Neural cell (in vitro differentiated cells): ENCODE results near the gene FAM118A. TPM values are rescaled to one million over a fixed set of nuclear protein-coding genes. Genes with fewer than 3 reads are reported as not detected.
"Not testable (repeated sequence)": the region's sequence is repeated elsewhere in the genome, so short reads cannot be mapped to it uniquely, and the experiment has no call there.

ENCODE experiments used
- H2AFZ ChIP-seq: fragments of 200-600, 300-800 bp; sonication (generic), shearing (Covaris generic); 2 replicates; pipeline ENCODE4 v1.6.0; 2014; ENCODE audit warnings: low read depth, mild to moderate bottlenecking, antibody characterized with exemption, low read length, moderate library complexity
- H3F3A ChIP-seq: fragments of 200-600 bp; shearing (Covaris generic); 2 replicates; pipeline ENCODE4 v1.6.1; 2016; ENCODE audit warnings: mild to moderate bottlenecking, moderate library complexity, mixed read lengths, antibody characterized with exemption, low read length; ENCODE audit not compliant: insufficient read depth, poor library complexity, severe bottlenecking
- H3K27ac ChIP-seq: fragments of 200-600, 300-800 bp; sonication (generic), shearing (Covaris generic); 2 replicates; pipeline ENCODE4 v1.5.1; 2014; ENCODE audit warnings: mild to moderate bottlenecking, low read length, moderate library complexity
- H3K27me3 ChIP-seq: fragments of 300-800, 200-600 bp; sonication (generic), shearing (Covaris generic); 2 replicates; pipeline ENCODE4 v1.6.0; 2014; ENCODE audit warnings: mild to moderate bottlenecking, low read depth, low read length, moderate library complexity; ENCODE audit not compliant: insufficient read depth
- H3K36me3 ChIP-seq: fragments of 300-800, 200-600 bp; sonication (generic), shearing (Covaris generic); 2 replicates; pipeline ENCODE4 v1.5.1; 2014; ENCODE audit warnings: mild to moderate bottlenecking, antibody characterized with exemption, low read length, moderate library complexity; ENCODE audit not compliant: insufficient read depth
- H3K4me2 ChIP-seq: fragments of 300-800, 200-600 bp; sonication (generic), shearing (Covaris generic); 2 replicates; pipeline ENCODE4 v1.6.0; 2014; ENCODE audit warnings: mild to moderate bottlenecking, low read length
- H3K4me3 ChIP-seq: fragments of 300-800, 200-600 bp; sonication (generic), shearing (Covaris generic); 2 replicates; pipeline ENCODE4 v1.5.1; 2014; ENCODE audit warnings: mild to moderate bottlenecking, low read length, moderate library complexity
- H3K79me2 ChIP-seq: fragments of 200-600 bp; shearing (Covaris generic); replicated peaks from 2 replicates; pipeline ENCODE4 v1.6.0; 2014; ENCODE audit warnings: mild to moderate bottlenecking, low read length, moderate library complexity; ENCODE audit not compliant: insufficient read depth
- H3K9ac ChIP-seq: fragments of 300-800, 200-600 bp; sonication (generic), shearing (Covaris generic); 2 replicates; pipeline ENCODE4 v1.6.1; 2016; ENCODE audit warnings: mild to moderate bottlenecking, low read length, mixed read lengths
- H3K9me2 ChIP-seq: fragments of 200-600 bp; shearing (Covaris generic); 2 replicates; pipeline ENCODE4 v1.6.1; 2016; ENCODE audit warnings: mild to moderate bottlenecking, low read length, mixed read lengths; ENCODE audit not compliant: insufficient read depth
- H3K9me3 ChIP-seq: fragments of 200-600, 300-800 bp; sonication (generic), shearing (Covaris generic); 2 replicates; pipeline ENCODE4 v1.6.1; 2016; ENCODE audit warnings: mild to moderate bottlenecking, mixed run types, low read length, moderate library complexity, mixed read lengths
- H4K20me1 ChIP-seq: fragments of 200-600 bp; shearing (Covaris generic); 2 replicates; pipeline ENCODE4 v1.6.1; 2016; ENCODE audit warnings: mild to moderate bottlenecking, mixed run types; ENCODE audit not compliant: insufficient read depth
- CTCF ChIP-seq: fragments of 450-650 bp; IDR thresholded peaks from 2 replicates; pipeline ENCODE4 v1.5.1; 2014; ENCODE audit warnings: antibody characterized with exemption, mild to moderate bottlenecking, moderate library complexity; ENCODE audit not compliant: poor library complexity, severe bottlenecking
- EP300 ChIP-seq: fragments of 450-650 bp; conservative IDR thresholded peaks from 2 replicates; pipeline ENCODE4 v1.6.1; 2014; ENCODE audit warnings: antibody characterized with exemption, mild to moderate bottlenecking, moderate library complexity; ENCODE audit not compliant: poor library complexity, severe bottlenecking
- EZH2 ChIP-seq: fragments of 200-600, 300-800 bp; shearing (Covaris generic), sonication (generic); IDR thresholded peaks from 2 replicates; pipeline ENCODE4 v1.6.1; 2014; ENCODE audit warnings: antibody characterized with exemption, low read length, borderline replicate concordance, mild to moderate bottlenecking; ENCODE audit not compliant: insufficient read depth, poor library complexity, severe bottlenecking
- MXI1 ChIP-seq: fragments of 450-650 bp; conservative IDR thresholded peaks from 2 replicates; pipeline ENCODE4 v1.6.1; 2014; ENCODE audit warnings: antibody characterized with exemption, mild to moderate bottlenecking; ENCODE audit not compliant: poor library complexity, severe bottlenecking
- POLR2AphosphoS5 ChIP-seq: IDR thresholded peaks from 2 replicates; pipeline ENCODE4 v1.6.1; 2012
- RAD21 ChIP-seq: fragments of 450-650 bp; conservative IDR thresholded peaks from 2 replicates; pipeline ENCODE4 v1.6.1; 2014; ENCODE audit warnings: antibody characterized with exemption, mild to moderate bottlenecking, moderate library complexity
- REST ChIP-seq: IDR thresholded peaks from 2 replicates; pipeline ENCODE4 v1.6.1; 2012; ENCODE audit warnings: borderline replicate concordance
- SMC3 ChIP-seq: fragments of 450-650 bp; conservative IDR thresholded peaks from 2 replicates; pipeline ENCODE4 v1.6.1; 2014; ENCODE audit warnings: antibody characterized with exemption, mild to moderate bottlenecking, moderate library complexity; ENCODE audit not compliant: poor library complexity
- TAF1 ChIP-seq: IDR thresholded peaks from 2 replicates; pipeline ENCODE4 v1.6.1; 2012; ENCODE audit warnings: low read depth
- polyA plus RNA-seq: library from polyadenylated mRNA; depleted of rRNA; stranded (reverse); fragments of >200 nt; gene quantifications from 2 replicates; pipeline ENCODE4 v1.2.3, GENCODE V29; 2014

FAM118A gene
- polyA plus RNA-seq, 1 donor from 2014 or later = 9.6 TPM

GRCh38 chr22:45324311-45324711 is 14.6 kb downstream of the FAM118A start:
- H3K9me3 ChIP-seq = no peaks in the 10 kb centered on the region
- H3K36me3 ChIP-seq = no peaks in the 10 kb centered on the region
- H3K79me2 ChIP-seq = no peaks in the 10 kb centered on the region
- H3K27ac ChIP-seq = no peak overlapping the region
- no peak overlapping the region for H3K9ac ChIP-seq
- no peak overlapping the region for H3K4me3 ChIP-seq
- no peak overlapping the region for H2AFZ ChIP-seq
- no peaks in the 10 kb centered on the region for H4K20me1 ChIP-seq
- no peaks in the 10 kb centered on the region for H3K9me2 ChIP-seq
- H3K4me2 ChIP-seq = no peak overlapping the region
- H3F3A ChIP-seq = no peaks in the 10 kb centered on the region
- no peak for TF ChIP-seq RAD21
- TF ChIP-seq TAF1 = no peak
- TF ChIP-seq MXI1 = no peak
- no peak for TF ChIP-seq REST
- no peak for TF ChIP-seq POLR2AphosphoS5
- no peak for TF ChIP-seq EP300
- no peak for TF ChIP-seq CTCF
- no peak for TF ChIP-seq EZH2
- TF ChIP-seq SMC3 = no peak
- H3K27me3 ChIP-seq = no peaks in the 10 kb centered on the region

GRCh38 chr22:45328261-45328660 is 18.5 kb downstream of the FAM118A start:
- H3K9me3 ChIP-seq, H3K27ac ChIP-seq, H3K9me2 ChIP-seq, H3K79me2 ChIP-seq, H3K9ac ChIP-seq, H4K20me1 ChIP-seq, H3K27me3 ChIP-seq, H3F3A ChIP-seq, H2AFZ ChIP-seq, H3K36me3 ChIP-seq, H3K4me3 ChIP-seq, H3K4me2 ChIP-seq: not testable (repeated sequence)
